A549 (cell line): Measurements from ENCODE around the gene FRMD1.

Experiments
- BCL3 ChIP-seq: fragments of >200 bp; sonication (Bioruptor Twin); formaldehyde crosslinking; IDR thresholded peaks from 3 replicates; pipeline ENCODE4 v1.6.1; 2016
- CEBPB ChIP-seq, 2 experiments: fragments of >200 bp in 1 of 2; sonication (Bioruptor Twin) in 1 of 2; formaldehyde crosslinking in 1 of 2; IDR thresholded peaks; 2 replicates each; pipeline ENCODE4 v1.6.1; 2012 to 2016
- CTCF ChIP-seq: fragments of >200 bp; sonication (Bioruptor Twin); formaldehyde crosslinking; IDR thresholded peaks from 3 replicates; pipeline ENCODE4 v1.5.1; 2016
- JUN ChIP-seq, 2 experiments: fragments of >200 bp; sonication (Bioruptor Twin); formaldehyde crosslinking; IDR thresholded peaks; 2 replicates in 1 of 2; 3 replicates in 1 of 2; pipeline ENCODE4 v1.6.1; 2016 to 2017
- MAX ChIP-seq: IDR thresholded peaks from 2 replicates; pipeline ENCODE4 v1.6.1; 2012
- NFE2L2 ChIP-seq: fragments of 150-350 bp; conservative IDR thresholded peaks from 2 replicates; pipeline ENCODE4 v1.6.1; 2014; ENCODE audit warnings: low read length
- POLR2AphosphoS2 ChIP-seq: conservative IDR thresholded peaks from 2 replicates; pipeline ENCODE4 v1.6.1; 2012; ENCODE audit warnings: low read length, improper control_type of control experiment, inconsistent platforms
- RCOR1 ChIP-seq: fragments of 150-350 bp; IDR thresholded peaks from 2 replicates; pipeline ENCODE4 v1.6.1; 2014; ENCODE audit warnings: antibody characterized with exemption, low read length, low read depth
- ZFP36 ChIP-seq: fragments of 450-650 bp; IDR thresholded peaks from 2 replicates; pipeline ENCODE4 v1.6.1; 2014; ENCODE audit warnings: borderline replicate concordance; ENCODE audit not compliant: partially characterized antibody
- ZNF302 ChIP-seq: fragments of 250-450 bp; sonication (Bioruptor Pico); IDR thresholded peaks from 2 replicates; pipeline ENCODE4 v1.9.0; 2021; ENCODE audit warnings: inconsistent platforms, mild to moderate bottlenecking, moderate library complexity
- TF ChIP-seq, protein P1 (sequence below): IDR thresholded peaks from 2 replicates; pipeline ENCODE4 v1.6.1; 2012; ENCODE audit warnings: low read depth, borderline replicate concordance

GRCh38 chr6:168127384-168127868 is 48.4 kb upstream of the FRMD1 start:
- TF ChIP-seq BCL3 (no peak), CTCF (no peak), ZNF302 (no peak), ZFP36 (no peak), JUN (IDR thresholded peaks at IDR 0.05) (no peak), CEBPB (IDR thresholded peaks at IDR 0.05) (no peak), NFE2L2 (no peak), MAX (no peak), POLR2AphosphoS2 (no peak), RCOR1 (no peak)
- TF ChIP-seq, protein P1, sequence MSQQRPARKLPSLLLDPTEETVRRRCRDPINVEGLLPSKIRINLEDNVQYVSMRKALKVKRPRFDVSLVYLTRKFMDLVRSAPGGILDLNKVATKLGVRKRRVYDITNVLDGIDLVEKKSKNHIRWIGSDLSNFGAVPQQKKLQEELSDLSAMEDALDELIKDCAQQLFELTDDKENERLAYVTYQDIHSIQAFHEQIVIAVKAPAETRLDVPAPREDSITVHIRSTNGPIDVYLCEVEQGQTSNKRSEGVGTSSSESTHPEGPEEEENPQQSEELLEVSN, result no peak
